KMS-11 (cell line): Measurements from ENCODE around the gene ADCY5.

Experiments used
- H2AFZ ChIP-seq: fragments of 200-600 bp; sonication (generic); 2 replicates; pipeline ENCODE4 v1.6.1; 2016; ENCODE audit warnings: antibody characterized with exemption, mixed run types, low read depth
- H3K27ac ChIP-seq: fragments of 200-600 bp; sonication (generic); 2 replicates; pipeline ENCODE4 v1.6.1; 2016; ENCODE audit warnings: mild to moderate bottlenecking, mixed run types
- H3K27me3 ChIP-seq: fragments of 200-600 bp; sonication (generic); 2 replicates; pipeline ENCODE4 v1.6.1; 2017; ENCODE audit warnings: mild to moderate bottlenecking, low read depth, mixed run types, moderate library complexity; ENCODE audit not compliant: insufficient read depth
- H3K36me3 ChIP-seq: fragments of 200-600 bp; sonication (generic); 2 replicates; pipeline ENCODE4 v1.6.1; 2017; ENCODE audit warnings: mild to moderate bottlenecking, mixed run types; ENCODE audit not compliant: insufficient read depth
- H3K4me1 ChIP-seq: fragments of 200-600 bp; sonication (generic); 2 replicates; pipeline ENCODE4 v1.6.1; 2016; ENCODE audit warnings: mild to moderate bottlenecking, low read depth, mixed run types; ENCODE audit not compliant: poor library complexity, severe bottlenecking
- H3K4me2 ChIP-seq: fragments of 200-600 bp; sonication (generic); 2 replicates; pipeline ENCODE4 v1.7.0; 2016; ENCODE audit warnings: mild to moderate bottlenecking, mixed run types
- H3K4me3 ChIP-seq: fragments of 200-600 bp; sonication (generic); IDR thresholded peaks from 2 replicates; pipeline ENCODE4 v1.6.1; 2017; ENCODE audit warnings: low read depth, low read length, mixed read lengths; ENCODE audit not compliant: insufficient read depth
- H3K79me2 ChIP-seq: fragments of 200-600 bp; sonication (generic); 2 replicates; pipeline ENCODE4 v1.6.1; 2016; ENCODE audit warnings: low read depth, mixed run types; ENCODE audit not compliant: insufficient read depth
- H3K9ac ChIP-seq: fragments of 200-600 bp; sonication (generic); 2 replicates; pipeline ENCODE4 v1.6.1; 2016; ENCODE audit warnings: mild to moderate bottlenecking, mixed run types
- H4K20me1 ChIP-seq: fragments of 200-600 bp; sonication (generic); 2 replicates; pipeline ENCODE4 v1.6.1; 2016; ENCODE audit warnings: mild to moderate bottlenecking, mixed run types; ENCODE audit not compliant: insufficient read depth
- CTCF ChIP-seq: fragments of 200-600 bp; sonication (generic); conservative IDR thresholded peaks from 2 replicates; pipeline ENCODE4 v1.6.1; 2017; ENCODE audit warnings: low read depth, mild to moderate bottlenecking, antibody characterized with exemption, low read length, moderate library complexity, mixed read lengths

ADCY5 gene

GRCh38 chr3:123444023-123444422, 4.9 kb downstream of the ADCY5 start:
- Histone ChIP-seq H3K4me1 (no peaks in the 10 kb centered on the region), H3K27me3 (no peaks in the 10 kb centered on the region), H3K9ac (no peak overlapping the region), H2AFZ (no peak overlapping the region), H3K27ac (no peak overlapping the region), H3K36me3 (no peaks in the 10 kb centered on the region), H3K4me3 (no peak overlapping the region), H4K20me1 (no peaks in the 10 kb centered on the region), H3K4me2 (no peak overlapping the region), H3K79me2 (no peaks in the 10 kb centered on the region)
- TF ChIP-seq CTCF, result no peak

- no peaks in the 10 kb centered on the region for H3K4me1 ChIP-seq
- no peaks in the 10 kb centered on the region for H3K36me3 ChIP-seq
- no peak for TF ChIP-seq CTCF
- no peaks in the 10 kb centered on the region for H3K27me3 ChIP-seq
- no peak overlapping the region for H3K4me3 ChIP-seq
- H3K79me2 ChIP-seq, result no peaks in the 10 kb centered on the region
- no peak overlapping the region for H3K27ac ChIP-seq
- H3K4me2 ChIP-seq, result no peak overlapping the region
- no peaks in the 10 kb centered on the region for H4K20me1 ChIP-seq
- H3K9ac ChIP-seq, result no peak overlapping the region
- no peak overlapping the region for H2AFZ ChIP-seq
These were observed 6.0 kb downstream of the ADCY5 start for GRCh38 chr3:123442908-123443307.

GRCh38 chr3:123442125-123442524, 6.8 kb downstream of the ADCY5 start:
- H3K4me2 ChIP-seq, result no peak overlapping the region
- no peaks in the 10 kb centered on the region for H3K79me2 ChIP-seq
- no peaks in the 10 kb centered on the region for H3K27me3 ChIP-seq
- no peaks in the 10 kb centered on the region for H4K20me1 ChIP-seq
- TF ChIP-seq CTCF, result no peak
- no peaks in the 10 kb centered on the region for H3K4me1 ChIP-seq
- no peaks in the 10 kb centered on the region for H3K36me3 ChIP-seq
- no peak overlapping the region for H2AFZ ChIP-seq
- H3K27ac ChIP-seq, result no peak overlapping the region
- no peak overlapping the region for H3K9ac ChIP-seq
- no peak overlapping the region for H3K4me3 ChIP-seq

- Histone ChIP-seq H3K79me2 (no peaks in the 10 kb centered on the region), H4K20me1 (no peaks in the 10 kb centered on the region), H3K36me3 (no peaks in the 10 kb centered on the region), H3K9ac (no peak overlapping the region), H3K4me2 (no peak overlapping the region), H3K4me1 (no peaks in the 10 kb centered on the region), H2AFZ (no peak overlapping the region), H3K27me3 (no peaks in the 10 kb centered on the region), H3K4me3 (no peak overlapping the region), H3K27ac (no peak overlapping the region)
- no peak for TF ChIP-seq CTCF
These were observed 8.9 kb downstream of the ADCY5 start for GRCh38 chr3:123439806-123440580.
